ENCODE data around the gene JADE2.
"Not testable (repeated sequence)": the region's sequence is repeated elsewhere in the genome, so short reads cannot be mapped to it uniquely, and the experiment has no call there.

Gene JADE2

DNA sequence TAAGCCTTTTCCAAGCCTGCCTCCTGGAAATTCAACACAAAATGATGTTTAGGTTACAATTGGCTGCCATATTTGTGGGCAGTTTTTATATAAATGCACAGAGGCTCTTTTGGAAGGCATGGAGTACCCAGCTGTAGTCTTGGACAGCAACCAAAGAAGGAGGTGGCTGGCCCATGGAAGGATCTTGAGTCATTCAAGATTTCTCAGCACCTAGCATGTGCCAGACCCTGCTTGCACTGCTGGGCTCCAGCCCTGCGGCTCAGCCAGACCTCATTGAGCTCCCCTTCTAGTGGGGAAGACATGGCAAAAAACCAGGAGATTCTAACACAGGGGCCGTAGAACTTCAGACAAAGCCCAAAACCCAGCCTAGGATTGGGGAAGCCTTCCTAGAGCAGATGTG lies 22.1 kb downstream of the JADE2 start:
- H3K27me3 Mint-ChIP-seq = no peaks in the 10 kb centered on the region
- H3K27ac Mint-ChIP-seq = peak overlapping the region; percentile 88
- DNase-seq (ENCODE audit: low spot score in 2 of 2) (no peak), ATAC-seq (ENCODE audit: low read depth) (no peak)
- no peaks in the 10 kb centered on the region for H3K9me3 Mint-ChIP-seq
- peaks cover 19% of the 10 kb centered on the region for H3K36me3 Mint-ChIP-seq
- peak overlapping the region; percentile 71 for H3K4me3 Mint-ChIP-seq
- H3K4me1 Mint-ChIP-seq = peaks cover 65% of the 10 kb centered on the region

- Mint-ChIP-seq H3K4me1 (peaks cover 70% of the 10 kb centered on the region), H3K27ac (peak overlapping the region; percentile 88), H3K36me3 (peaks cover 21% of the 10 kb centered on the region), H3K27me3 (no peaks in the 10 kb centered on the region), H3K9me3 (no peaks in the 10 kb centered on the region), H3K4me3 (peak overlapping the region; percentile 71)
- DNase-seq (ENCODE audit: low spot score in 2 of 2) (no peak), ATAC-seq (ENCODE audit: low read depth) (no peak)
Measured at GRCh38 chr5:134547999-134548658, 22.7 kb downstream of the JADE2 start.

DNA sequence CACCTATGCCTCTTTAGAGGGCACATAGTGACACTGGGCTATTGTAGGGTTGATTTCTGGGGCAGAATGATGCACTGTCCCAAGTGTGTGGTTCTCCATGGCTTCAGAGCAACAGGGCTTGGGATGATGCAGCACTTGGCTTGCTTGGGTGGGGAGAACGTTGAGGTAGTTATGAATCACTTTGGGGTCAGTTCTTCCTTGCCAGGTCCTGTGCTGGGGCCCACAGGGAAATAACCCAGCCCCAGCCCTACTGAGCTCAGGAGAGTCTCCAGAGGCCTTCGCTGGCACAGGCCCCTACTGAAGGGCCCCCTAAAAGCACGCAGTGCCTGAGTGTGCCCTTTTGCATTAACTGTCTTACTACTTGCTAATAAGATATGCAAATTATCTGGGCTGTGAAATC lies 24.2 kb downstream of the JADE2 start:
- H3K4me1 Mint-ChIP-seq = peaks cover 69% of the 10 kb centered on the region
- ATAC-seq (ENCODE audit: low read depth) = no peak
- peak overlapping the region; percentile 97 for H3K27ac Mint-ChIP-seq
- no peak for DNase-seq (ENCODE audit: low spot score in 2 of 2)
- no peaks in the 10 kb centered on the region for H3K27me3 Mint-ChIP-seq
- H3K36me3 Mint-ChIP-seq = peaks cover 21% of the 10 kb centered on the region
- peak overlapping the region; percentile 43 for H3K4me3 Mint-ChIP-seq
- H3K9me3 Mint-ChIP-seq = no peaks in the 10 kb centered on the region

- H3K9me3 Mint-ChIP-seq = no peaks in the 10 kb centered on the region
- peaks cover 21% of the 10 kb centered on the region for H3K36me3 Mint-ChIP-seq
- peak overlapping the region; percentile 61 for H3K4me3 Mint-ChIP-seq
- DNase-seq (ENCODE audit: low spot score in 2 of 2) (peak in 1 of 2 donors; percentile 36), ATAC-seq (ENCODE audit: low read depth) (peak; percentile 17)
- peak overlapping the region; percentile 97 for H3K27ac Mint-ChIP-seq
- no peaks in the 10 kb centered on the region for H3K27me3 Mint-ChIP-seq
- H3K4me1 Mint-ChIP-seq = peaks cover 69% of the 10 kb centered on the region
Measured at GRCh38 chr5:134550271-134551214, 25.1 kb downstream of the JADE2 start.

GRCh38 chr5:134551901-134552300 lies 26.4 kb downstream of the JADE2 start:
- H3K9me3 Mint-ChIP-seq = no peaks in the 10 kb centered on the region
- ATAC-seq (ENCODE audit: low read depth) = no peak
- H3K4me1 Mint-ChIP-seq = peaks cover 78% of the 10 kb centered on the region
- peaks cover 30% of the 10 kb centered on the region for H3K36me3 Mint-ChIP-seq
- no peak for DNase-seq (ENCODE audit: low spot score in 2 of 2)
- H3K27ac Mint-ChIP-seq = peak overlapping the region; percentile 97
- H3K27me3 Mint-ChIP-seq = no peaks in the 10 kb centered on the region
- H3K4me3 Mint-ChIP-seq = peak overlapping the region; percentile 53

DNA sequence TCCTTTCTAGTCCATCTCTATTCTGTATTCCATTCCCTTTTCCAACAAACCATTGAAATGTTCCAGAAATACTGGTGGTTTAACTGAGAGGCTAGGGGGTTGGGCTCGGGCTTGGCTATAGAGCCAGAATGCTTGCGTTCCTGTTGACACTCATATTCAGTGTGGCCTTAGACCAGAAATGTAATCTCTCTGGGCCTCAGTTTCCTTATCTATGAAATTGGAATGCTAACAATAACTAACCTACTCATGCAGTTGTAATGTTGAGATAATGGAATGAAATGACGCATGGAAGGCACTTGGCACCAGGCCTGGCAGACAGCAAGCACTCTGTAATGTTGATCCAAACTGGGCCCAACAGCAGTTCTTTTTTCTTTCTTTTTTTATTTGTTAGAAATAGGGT lies 26.8 kb downstream of the JADE2 start:
- H3K4me1 Mint-ChIP-seq = peaks cover 76% of the 10 kb centered on the region
- H3K9me3 Mint-ChIP-seq = no peaks in the 10 kb centered on the region
- DNase-seq (ENCODE audit: low spot score in 2 of 2) (no peak), ATAC-seq (ENCODE audit: low read depth) (no peak)
- H3K27me3 Mint-ChIP-seq = no peaks in the 10 kb centered on the region
- peaks cover 31% of the 10 kb centered on the region for H3K36me3 Mint-ChIP-seq
- H3K4me3 Mint-ChIP-seq = no peak overlapping the region
- peak overlapping the region; percentile 97 for H3K27ac Mint-ChIP-seq

- H3K9me3 Mint-ChIP-seq; ATAC-seq (ENCODE audit: low read depth); DNase-seq (ENCODE audit: low spot score in 2 of 2); H3K27me3 Mint-ChIP-seq: not testable (repeated sequence)
- Mint-ChIP-seq H3K27ac (peak overlapping the region; percentile 97), H3K4me3 (peak overlapping the region; percentile 34), H3K4me1 (peaks cover 73% of the 10 kb centered on the region), H3K36me3 (peaks cover 29% of the 10 kb centered on the region)
Measured at GRCh38 chr5:134552716-134553115, 27.2 kb downstream of the JADE2 start.

DNA sequence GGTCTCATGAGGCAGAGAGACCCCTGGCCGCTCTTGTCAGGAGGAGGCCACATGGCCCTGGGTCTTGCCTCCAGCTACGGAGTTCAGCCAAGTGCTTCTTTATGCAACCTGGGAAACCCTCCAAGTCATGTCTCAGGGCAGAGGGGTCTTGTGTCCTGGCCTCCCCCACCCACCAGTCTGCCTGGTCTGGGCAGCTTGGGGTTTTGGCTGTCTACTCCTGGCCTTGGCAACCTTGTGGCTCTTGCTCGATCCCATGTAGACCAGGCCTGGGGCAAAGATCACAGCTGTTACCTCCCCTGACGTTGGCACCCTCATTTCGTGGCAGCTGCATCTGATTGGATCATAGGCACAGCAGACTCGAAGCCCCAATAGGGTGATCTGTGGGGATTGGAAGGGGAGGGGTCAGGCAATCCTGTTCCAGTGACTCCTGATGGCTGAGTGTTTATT lies 28.4 kb downstream of the JADE2 start:
- Mint-ChIP-seq H3K36me3 (peaks cover 24% of the 10 kb centered on the region), H3K4me3 (peak overlapping the region; percentile 67), H3K27ac (peak overlapping the region; percentile 97), H3K27me3 (no peaks in the 10 kb centered on the region), H3K9me3 (no peaks in the 10 kb centered on the region), H3K4me1 (peaks cover 63% of the 10 kb centered on the region)
- DNase-seq (ENCODE audit: low spot score in 2 of 2) (no peak), ATAC-seq (ENCODE audit: low read depth) (no peak)

- Mint-ChIP-seq H3K36me3 (peaks cover 21% of the 10 kb centered on the region), H3K4me3 (peak overlapping the region; percentile 67), H3K27me3 (no peaks in the 10 kb centered on the region)
Measured at GRCh38 chr5:134554319-134555222, 29.1 kb downstream of the JADE2 start.

DNA sequence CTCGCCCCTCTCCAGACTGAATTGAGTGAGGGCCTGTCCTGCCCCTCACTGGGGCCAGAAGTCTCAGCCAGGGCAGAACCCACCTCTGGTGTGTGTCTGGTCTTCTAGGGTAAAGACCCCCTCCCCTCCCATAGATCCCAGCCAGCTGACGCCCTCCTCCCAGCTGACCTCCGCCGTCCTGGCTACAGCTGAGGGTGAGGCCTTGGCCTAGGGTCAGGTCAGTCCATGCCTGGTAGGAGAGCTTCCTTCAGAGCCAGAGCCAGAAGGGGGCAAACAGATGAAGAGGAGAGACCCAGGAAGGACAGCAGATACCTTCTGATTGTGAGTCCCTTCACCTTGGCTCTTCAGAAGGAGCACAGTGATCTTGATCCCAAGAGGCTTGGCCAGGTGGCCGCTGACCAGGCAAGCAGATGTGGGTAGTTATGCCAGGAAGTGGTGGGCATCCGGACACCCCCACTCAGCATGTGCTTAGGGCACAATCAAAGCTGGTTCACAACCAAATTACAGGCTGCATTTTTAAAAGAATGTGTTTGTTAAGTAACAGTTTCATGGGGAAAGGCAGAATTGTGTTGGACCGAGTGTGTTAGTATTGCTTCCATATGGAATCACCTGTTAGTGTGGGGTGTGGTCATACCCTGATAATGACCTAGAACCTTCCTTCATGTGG lies 29.9 kb downstream of the JADE2 start:
- DNase-seq (ENCODE audit: low spot score in 2 of 2) = no peak
- no peak for ATAC-seq (ENCODE audit: low read depth)
- peak overlapping the region; percentile 67 for H3K4me3 Mint-ChIP-seq
- peak overlapping the region; percentile 97 for H3K27ac Mint-ChIP-seq
- no peaks in the 10 kb centered on the region for H3K9me3 Mint-ChIP-seq
- peaks cover 57% of the 10 kb centered on the region for H3K4me1 Mint-ChIP-seq
- no peaks in the 10 kb centered on the region for H3K27me3 Mint-ChIP-seq
- H3K36me3 Mint-ChIP-seq = peaks cover 26% of the 10 kb centered on the region

More at GRCh38 chr5:134554319-134555222, 29.1 kb downstream of the JADE2 start:
- H3K9me3 Mint-ChIP-seq = no peaks in the 10 kb centered on the region
- ATAC-seq (ENCODE audit: low read depth) (peak; percentile 75), DNase-seq (ENCODE audit: low spot score in 2 of 2) (peak; percentile 66 to 74)
- peak overlapping the region; percentile 97 for H3K27ac Mint-ChIP-seq
- H3K4me1 Mint-ChIP-seq = peaks cover 59% of the 10 kb centered on the region

DNA sequence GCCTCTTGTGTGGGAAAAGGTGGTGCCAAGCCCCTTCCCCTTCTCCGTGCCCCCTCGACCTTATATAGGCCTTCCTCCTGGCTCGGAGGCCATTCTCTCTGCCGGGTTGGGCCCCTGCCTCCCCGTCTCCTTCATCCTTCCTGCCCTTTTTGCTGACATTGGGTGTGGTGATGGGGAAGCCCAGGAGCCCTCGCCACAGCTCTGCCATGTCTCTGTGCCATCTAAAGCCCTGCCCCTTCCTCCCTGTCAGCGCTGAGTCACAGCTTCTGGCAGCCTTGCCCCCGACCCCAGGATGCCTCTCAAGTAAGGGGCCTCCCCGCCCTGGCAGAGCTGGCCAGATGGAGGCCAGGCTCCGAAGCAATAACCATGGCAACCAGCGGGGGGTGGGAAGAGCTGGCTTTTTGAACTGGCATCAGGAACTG lies 30.4 kb downstream of the JADE2 start:
- no peaks in the 10 kb centered on the region for H3K9me3 Mint-ChIP-seq
- H3K4me1 Mint-ChIP-seq = peaks cover 51% of the 10 kb centered on the region
- peak; percentile 54 for ATAC-seq (ENCODE audit: low read depth)
- peak overlapping the region; percentile 67 for H3K4me3 Mint-ChIP-seq
- peak; percentile 51 to 52 for DNase-seq (ENCODE audit: low spot score in 2 of 2)
- H3K36me3 Mint-ChIP-seq = peaks cover 31% of the 10 kb centered on the region
- peak overlapping the region; percentile 97 for H3K27ac Mint-ChIP-seq
- no peaks in the 10 kb centered on the region for H3K27me3 Mint-ChIP-seq

DNA sequence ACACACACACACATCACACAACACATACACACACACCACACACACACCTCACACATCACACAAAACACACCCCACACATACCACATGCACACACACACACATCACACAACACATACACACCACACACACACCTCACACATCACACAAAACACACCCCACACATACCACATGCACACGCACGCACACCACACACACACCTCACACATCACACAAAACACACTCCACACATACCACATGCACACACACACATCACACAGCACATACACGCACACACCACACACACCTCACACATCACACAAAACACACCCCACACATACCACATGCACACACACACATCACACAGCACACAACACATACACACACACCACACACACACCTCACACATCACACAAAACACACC lies 31.1 kb downstream of the JADE2 start:
- Mint-ChIP-seq H3K4me3 (peak overlapping the region; percentile 59), H3K4me1 (peaks cover 48% of the 10 kb centered on the region), H3K27ac (peak overlapping the region; percentile 97), H3K36me3 (peaks cover 33% of the 10 kb centered on the region)
- H3K27me3 Mint-ChIP-seq; ATAC-seq (ENCODE audit: low read depth); DNase-seq (ENCODE audit: low spot score in 2 of 2); H3K9me3 Mint-ChIP-seq: not testable (repeated sequence)

- ATAC-seq (ENCODE audit: low read depth) (no peak), DNase-seq (ENCODE audit: low spot score in 2 of 2) (no peak)
- no peaks in the 10 kb centered on the region for H3K9me3 Mint-ChIP-seq
- peak overlapping the region; percentile 97 for H3K27ac Mint-ChIP-seq
- H3K4me1 Mint-ChIP-seq = peaks cover 44% of the 10 kb centered on the region
- peaks cover 30% of the 10 kb centered on the region for H3K36me3 Mint-ChIP-seq
- peak overlapping the region; percentile 59 for H3K4me3 Mint-ChIP-seq
- H3K27me3 Mint-ChIP-seq = no peaks in the 10 kb centered on the region
Measured at GRCh38 chr5:134556994-134557393, 31.5 kb downstream of the JADE2 start.
